RKO (cell line): ENCODE data around the gene BEX4.
A peak's percentile ranks its signal among the peaks of the same experiment; 100 is the strongest.
"Not testable (repeated sequence)": the region's sequence is repeated elsewhere in the genome, so short reads cannot be mapped to it uniquely, and the experiment has no call there.

Experiments used
- DNase-seq: peaks from one replicate; pipeline ENCODE4 v3.0.0-alpha.2; 2016; ENCODE audit warnings: low spot score

The BEX4 gene

DNA sequence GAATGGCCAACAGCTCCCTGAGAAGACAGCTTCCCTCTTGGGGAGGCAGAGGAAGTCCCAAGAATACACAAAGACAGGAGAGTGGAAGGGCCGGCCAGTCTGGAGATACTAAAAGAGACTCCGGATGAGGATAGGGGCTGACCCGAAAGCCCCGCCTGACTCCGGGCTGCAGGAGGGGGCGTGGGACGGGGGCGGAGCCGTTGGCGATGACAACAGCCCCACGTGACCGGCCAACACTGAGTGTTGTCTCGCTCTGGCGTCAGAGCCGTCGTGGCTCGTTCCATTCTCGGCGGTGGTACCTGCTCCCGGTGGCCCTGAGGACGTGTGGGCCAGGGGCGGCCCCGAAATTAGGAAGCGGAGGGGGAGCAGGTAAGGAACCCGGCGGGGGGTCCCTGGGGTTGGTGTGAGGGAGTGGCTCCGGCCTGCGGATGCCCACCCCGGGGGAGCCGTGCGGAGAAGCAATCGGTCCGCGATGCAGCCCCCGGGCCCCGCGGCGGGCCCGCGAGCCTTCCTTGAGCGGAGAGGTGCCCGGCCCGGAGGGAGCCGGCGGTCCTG, at the start of gene BEX4:
BEX4 (plus strand) TSS at position 239 of the 555 bp plus-strand sequence. CDS start 1,046 bp downstream, outside the sequence.
- no peak for DNase-seq

- peak; percentile 66 for DNase-seq
These were observed 44.7 kb upstream of the BEX4 start for GRCh38 chrX:103170216-103170615.

DNA sequence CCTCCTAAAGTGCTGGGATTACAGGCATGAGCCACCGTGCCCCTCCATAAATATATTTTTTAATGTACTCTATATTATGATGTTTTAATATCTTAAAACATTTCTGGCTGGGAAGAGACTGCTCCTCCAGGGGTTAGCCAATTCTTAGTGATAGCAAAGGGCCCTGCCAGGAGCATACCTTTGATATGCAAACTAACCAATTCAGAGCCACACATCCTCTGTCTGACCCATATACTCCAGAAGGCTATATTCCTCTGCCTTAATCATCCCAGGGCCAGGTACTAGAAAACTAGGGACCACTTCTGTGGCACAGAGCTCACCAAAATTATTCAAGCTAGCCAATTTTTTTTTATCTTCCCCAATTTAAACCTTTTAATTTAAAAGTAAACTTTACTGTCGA, 43.6 kb upstream of the BEX4 start:
- no peak for DNase-seq

DNA sequence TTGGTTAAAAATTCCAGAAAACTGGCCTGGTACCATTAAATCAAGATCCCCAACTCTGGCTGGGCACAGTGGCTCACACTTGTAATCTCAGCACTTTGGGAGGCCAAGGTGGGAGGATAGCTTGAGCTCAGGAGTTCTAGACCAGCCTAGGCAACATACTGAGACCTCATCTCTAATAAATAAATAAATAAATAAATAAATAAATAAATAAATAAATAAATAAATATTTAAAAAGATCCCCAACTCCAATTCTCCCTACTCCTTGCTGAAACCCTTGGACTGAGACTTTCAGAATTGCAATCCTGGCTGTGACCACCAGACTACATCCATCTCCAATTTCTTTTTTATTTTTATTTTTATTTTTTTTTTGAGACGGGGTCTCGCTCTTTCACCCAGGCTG, 39.7 kb upstream of the BEX4 start:
- DNase-seq, result not testable (repeated sequence)

DNA sequence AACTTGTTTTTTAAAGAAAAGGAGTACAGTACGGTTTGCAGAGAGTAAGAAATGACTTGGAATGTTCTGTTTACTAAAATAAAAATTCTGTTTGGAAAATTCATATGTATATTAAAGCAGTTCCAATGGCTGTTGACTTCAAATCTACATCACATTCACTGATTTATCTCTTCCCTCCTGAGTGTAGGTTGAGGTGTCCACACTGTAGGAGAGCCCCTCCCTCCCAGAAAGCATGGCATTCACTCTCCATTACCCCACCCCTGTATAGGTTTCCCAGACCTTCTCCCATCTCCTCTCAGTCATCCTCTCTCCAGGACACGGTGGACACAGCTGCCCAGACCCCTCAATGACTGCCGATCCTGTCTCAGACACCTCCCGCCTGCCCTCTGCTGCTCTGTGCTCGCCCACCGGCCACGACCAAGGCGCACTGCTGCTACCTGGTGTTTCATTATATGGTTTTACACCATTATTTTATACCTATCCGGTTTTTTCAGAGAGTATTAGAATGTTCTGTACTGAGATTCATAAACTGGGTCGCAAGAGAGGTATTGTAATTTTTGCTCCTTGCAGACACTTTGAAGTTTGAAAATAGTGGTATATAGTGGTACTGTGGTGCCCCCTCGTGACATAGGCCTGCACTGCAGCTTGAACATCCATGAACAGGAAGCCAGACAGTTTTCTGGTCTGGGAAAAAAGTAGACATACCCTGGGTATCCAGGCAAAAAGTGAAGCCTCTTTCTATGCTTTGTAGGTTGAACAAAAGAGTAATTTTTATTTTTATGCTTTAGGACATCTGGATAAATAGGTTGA, 38.8 kb upstream of the BEX4 start:
- DNase-seq, result peak; percentile 51

DNA sequence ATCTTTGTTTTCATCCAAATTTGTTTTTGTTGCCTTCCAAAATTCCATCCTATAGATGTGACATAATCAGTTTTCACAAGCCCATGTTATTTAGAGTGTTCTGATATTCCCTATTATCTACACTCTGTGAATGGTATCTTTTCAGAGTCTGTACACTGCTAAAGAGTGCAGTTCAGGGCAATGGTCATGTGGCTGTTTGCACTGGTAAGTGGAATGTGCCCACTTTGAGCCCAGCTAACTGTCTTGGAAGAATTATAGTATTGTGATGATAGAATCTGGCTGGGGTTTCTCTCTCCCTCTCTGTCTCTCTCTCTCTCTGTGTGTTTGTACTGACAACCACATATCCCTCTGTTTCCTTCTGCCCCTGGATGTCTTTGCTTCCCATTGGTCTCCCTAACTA, 37.4 kb upstream of the BEX4 start:
- DNase-seq, result no peak

DNA sequence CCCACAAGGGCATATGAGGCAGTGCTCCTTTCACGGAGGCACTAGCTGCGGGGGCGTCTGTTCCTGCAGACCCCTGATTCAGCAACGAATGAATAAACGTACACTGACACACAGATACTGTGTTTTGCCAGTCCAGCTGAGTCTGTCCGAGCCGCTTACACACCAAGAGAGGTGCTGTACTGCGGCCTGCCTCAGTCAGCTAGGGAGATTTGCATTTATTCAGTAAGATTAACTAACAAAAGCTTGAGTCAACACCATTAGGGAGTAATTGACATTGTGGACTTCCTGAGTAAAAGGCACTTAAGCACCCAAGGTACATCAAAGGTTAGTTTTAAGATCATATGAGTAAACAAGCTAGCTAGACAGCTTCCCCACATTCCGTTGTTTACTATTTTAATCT, 31.0 kb upstream of the BEX4 start:
- DNase-seq, result no peak

DNA sequence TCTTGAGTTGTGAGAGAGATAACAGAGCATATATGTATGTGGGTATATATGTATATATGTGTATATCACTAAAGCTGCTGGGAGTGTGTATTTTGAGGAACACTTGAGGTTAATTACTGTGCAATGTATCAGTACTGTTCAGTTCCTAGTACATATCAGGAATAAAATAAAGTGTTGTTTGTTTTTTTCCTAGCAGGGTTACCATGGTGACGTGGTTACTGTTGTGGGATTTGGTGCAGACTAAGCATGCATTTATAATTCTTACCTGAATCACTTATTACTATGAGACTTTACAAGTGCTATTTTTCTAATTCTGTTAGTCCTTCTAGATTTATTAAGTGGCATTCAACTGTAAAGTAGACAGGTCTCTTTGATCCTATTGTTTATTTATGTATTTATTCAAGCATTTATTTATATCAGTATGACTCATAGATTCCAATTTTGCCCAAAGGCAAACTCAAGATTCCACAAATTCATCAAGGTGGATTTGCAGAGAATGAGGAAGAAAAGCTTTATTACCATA, 26.9 kb upstream of the BEX4 start:
- peak; percentile 3 for DNase-seq

DNA sequence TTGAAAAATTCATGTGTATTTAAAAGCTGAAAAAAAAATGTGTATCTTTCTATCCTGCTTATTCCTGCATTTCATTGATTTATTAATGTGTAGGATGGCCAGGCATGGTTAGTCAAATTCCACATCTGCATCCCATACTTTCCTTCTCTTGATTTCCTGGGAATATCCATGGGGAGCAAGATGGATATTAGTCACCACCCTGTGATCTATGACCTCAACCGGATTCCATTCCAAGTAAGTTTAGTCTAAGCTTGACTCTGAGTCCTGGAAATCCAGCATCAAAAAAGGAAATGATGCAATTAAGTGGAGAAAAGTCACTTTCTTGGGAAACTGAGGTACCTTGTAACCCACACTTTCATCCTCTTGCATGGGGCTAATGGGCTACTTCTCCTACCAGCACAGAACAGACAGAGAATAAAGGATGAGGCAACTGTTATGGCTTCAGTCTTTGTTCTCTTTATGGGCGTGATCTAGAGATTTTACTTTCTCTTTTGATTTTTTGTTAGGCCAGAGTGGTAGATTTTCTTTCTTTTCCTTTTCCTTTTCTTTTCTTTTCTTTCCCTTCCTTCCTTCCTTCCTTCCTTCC, 17.1 kb upstream of the BEX4 start:
- peak; percentile 83 for DNase-seq

DNA sequence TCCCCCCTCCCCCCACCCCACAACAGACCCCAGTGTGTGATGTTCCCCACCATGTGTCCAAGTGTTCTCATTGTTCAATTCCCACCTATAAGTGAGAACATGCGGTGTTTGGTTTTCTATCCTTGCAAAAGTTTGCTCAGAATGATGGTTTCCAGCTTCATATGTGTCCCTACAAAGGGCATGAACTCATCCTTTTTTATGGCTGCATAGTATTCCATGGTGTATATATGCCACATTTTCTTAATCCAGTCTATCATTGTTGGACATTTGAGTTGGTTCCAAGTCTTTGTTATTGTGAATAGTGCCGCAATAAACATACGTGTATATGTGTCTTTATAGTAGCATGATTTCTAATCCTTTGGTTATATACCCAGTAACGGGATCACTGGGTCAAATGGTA, 16.2 kb upstream of the BEX4 start:
- DNase-seq, result not testable (repeated sequence)

- no peak for DNase-seq
These were observed 13.9 kb upstream of the BEX4 start for GRCh38 chrX:103201041-103201440.

DNA sequence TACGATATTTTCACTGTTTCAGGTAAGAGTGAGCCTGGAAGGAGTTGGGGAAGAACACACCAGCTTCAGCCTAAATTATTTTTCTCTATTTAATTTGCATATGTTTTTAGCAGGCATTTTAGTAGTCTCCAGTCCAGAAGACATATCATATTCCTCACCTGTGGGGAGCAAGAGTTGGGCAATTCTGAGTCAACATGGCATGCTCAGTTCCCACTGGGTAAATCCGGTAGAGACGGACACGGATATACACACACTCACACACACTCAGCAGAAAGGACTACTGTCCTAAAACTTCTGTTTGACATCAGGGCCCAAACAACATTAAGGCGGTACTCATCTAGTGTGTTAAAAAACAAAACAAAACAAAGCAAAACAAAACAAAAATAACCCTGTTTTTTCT, 4.9 kb upstream of the BEX4 start:
- DNase-seq, result no peak

- peak; percentile 36 for DNase-seq
These were observed 3.7 kb upstream of the BEX4 start for GRCh38 chrX:103211012-103211715.

- DNase-seq, result no peak
These were observed 2.0 kb upstream of the BEX4 start for GRCh38 chrX:103212749-103213457.

GRCh38 chrX:103215425-103215991, 600 bp downstream of the BEX4 start:
- DNase-seq, result no peak

- DNase-seq, result no peak
These were observed 5.8 kb downstream of the BEX4 start for GRCh38 chrX:103220511-103221323.

GRCh38 chrX:103225918-103226317, 11.0 kb downstream of the BEX4 start:
- not testable (repeated sequence) for DNase-seq

DNA sequence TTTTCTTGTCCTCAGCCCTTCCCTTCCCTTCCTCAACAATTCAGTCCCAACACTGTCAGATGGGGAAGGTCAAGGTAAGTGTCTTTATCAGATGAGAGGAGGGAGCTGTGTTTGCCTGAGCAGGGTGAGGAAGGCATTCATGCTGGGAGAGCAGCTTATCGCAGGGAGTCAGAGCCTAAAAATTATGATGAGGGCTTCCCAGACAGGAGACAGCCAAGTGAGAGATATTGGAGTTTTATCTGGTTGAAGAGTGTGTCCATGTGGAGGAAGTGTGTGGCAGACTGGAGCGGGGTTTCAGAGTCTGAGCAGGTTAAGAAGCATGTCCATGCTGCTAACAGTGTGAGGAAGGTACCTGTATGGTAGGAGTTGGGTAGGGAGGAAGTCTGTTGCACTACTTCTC, 18.4 kb downstream of the BEX4 start:
- DNase-seq, result no peak

- no peak for DNase-seq
These were observed 20.0 kb downstream of the BEX4 start for GRCh38 chrX:103234869-103235268.

DNA sequence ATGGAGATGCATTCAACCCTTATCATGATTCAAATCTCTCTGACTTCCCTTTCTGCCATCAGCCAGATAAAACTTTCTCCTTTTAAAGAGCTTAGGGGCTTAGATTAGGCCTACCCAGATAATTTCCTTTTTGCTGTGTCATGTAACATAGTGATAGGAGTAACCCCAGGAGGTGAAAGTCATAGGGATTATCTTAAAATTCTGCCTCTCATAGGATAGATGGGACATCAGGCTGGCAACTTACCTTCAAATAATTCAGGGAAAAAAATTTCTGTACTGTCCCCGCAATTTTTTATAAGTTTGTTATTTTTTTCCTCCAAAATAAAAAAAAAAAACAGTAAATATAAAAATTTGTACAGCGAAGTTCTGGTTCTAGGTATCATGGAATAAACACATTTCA, 20.7 kb downstream of the BEX4 start:
- DNase-seq, result not testable (repeated sequence)

DNA sequence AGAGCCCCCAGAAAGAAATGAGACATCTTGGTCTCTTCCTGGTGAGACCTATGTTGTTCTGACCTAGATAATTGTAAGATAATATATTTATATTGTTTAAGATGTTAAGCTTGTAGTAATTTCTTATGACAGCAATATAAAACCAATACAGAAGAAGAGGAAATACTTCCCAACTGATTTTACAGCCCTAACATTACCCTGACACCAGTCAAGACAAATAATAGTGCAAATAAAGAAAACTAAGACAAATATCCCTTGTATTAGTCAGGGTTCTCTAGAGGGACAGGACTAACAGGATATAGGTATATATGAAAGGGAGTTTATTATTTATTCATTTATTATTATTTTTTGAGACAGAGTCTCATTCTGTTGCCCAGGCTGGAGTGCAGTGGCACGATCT, 21.4 kb downstream of the BEX4 start:
- DNase-seq, result no peak
